Calu3 (cell line): ENCODE results near the gene PNMT. TPM values are rescaled to one million over a fixed set of nuclear protein-coding genes. Genes with fewer than 3 reads are reported as not detected.

ENCODE experiments used
- BruUV-seq: library from RNA; stranded (reverse); fragments of 400-500 nt; replicated peaks from 2 replicates; lab custom pipeline; 2021; lab: Mats Ljungman, UMichigan
- CTCF ChIA-PET: fragments of 300-600 bp; sonication (Branson Sonifier 250); formaldehyde crosslinking; loops from one replicate; lab custom pipeline; 2022; ENCODE audit warnings: antibody characterized with exemption; lab: Charles Lee
- DNase-seq: peaks from one replicate; pipeline ENCODE4 v3.0.0; 2022
- H3K27ac Mint-ChIP-seq: one replicate; pipeline ENCODE4 v1.8.0; 2022; ENCODE audit warnings: mixed read lengths; ENCODE audit not compliant: unreplicated experiment
- H3K27me3 Mint-ChIP-seq: one replicate; pipeline ENCODE4 v1.8.0; 2022; ENCODE audit warnings: mixed read lengths; ENCODE audit not compliant: unreplicated experiment
- H3K36me3 Mint-ChIP-seq: one replicate; pipeline ENCODE4 v1.8.0; 2022; ENCODE audit warnings: mild to moderate bottlenecking, moderate library complexity, mixed read lengths; ENCODE audit not compliant: insufficient read depth, unreplicated experiment
- H3K4me1 Mint-ChIP-seq: one replicate; pipeline ENCODE4 v1.8.0; 2022; ENCODE audit warnings: mild to moderate bottlenecking, low read depth, mixed read lengths; ENCODE audit not compliant: unreplicated experiment
- H3K4me3 Mint-ChIP-seq: one replicate; pipeline ENCODE4 v1.8.0; 2022; ENCODE audit warnings: mild to moderate bottlenecking, low read depth, moderate library complexity, mixed read lengths; ENCODE audit not compliant: unreplicated experiment
- H3K9me3 Mint-ChIP-seq: one replicate; pipeline ENCODE4 v1.8.0; 2022; ENCODE audit warnings: low read depth, mixed read lengths; ENCODE audit not compliant: unreplicated experiment
- intact Hi-C: fragments of 100-400 bp; cut with micrococcal nuclease; formaldehyde crosslinking; loops from one replicate; pipeline ENCODE4 v1.10.0; 2022; ENCODE audit not compliant: unreplicated experiment
- total RNA-seq: library from RNA; stranded (reverse); gene quantifications from 2 replicates; pipeline ENCODE4 v1.2.3, GENCODE V29; 2022
- TF ChIP-seq, protein P1 (sequence below): fragments of 200-600 bp; IDR thresholded peaks from one replicate; pipeline ENCODE4 v1.8.0; 2022; ENCODE audit warnings: antibody characterized with exemption; ENCODE audit not compliant: unreplicated experiment

Gene PNMT
- total RNA-seq, 1 experiment from 2014 or later, result 1.3 TPM

DNA sequence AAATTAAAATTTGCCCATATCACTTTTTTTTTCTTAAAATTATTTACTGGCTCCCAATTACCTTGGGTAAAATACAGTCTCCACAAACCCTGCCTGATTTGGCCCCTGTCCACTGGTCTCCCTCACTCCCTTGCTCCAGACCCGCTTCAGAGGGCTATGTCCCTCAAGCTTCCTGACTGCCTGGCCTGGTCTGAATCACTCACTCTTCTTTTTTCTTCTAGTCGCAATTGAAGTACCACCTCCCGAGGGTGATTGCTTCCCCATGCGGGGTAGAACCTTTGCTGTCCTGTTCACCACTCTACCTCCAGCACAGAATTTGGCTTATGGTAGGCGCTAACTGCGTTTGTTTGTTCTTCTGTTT is 20.2 kb downstream of the PNMT start:
- H3K9me3 Mint-ChIP-seq, result no peaks in the 10 kb centered on the region
- TF ChIP-seq, protein P1, sequence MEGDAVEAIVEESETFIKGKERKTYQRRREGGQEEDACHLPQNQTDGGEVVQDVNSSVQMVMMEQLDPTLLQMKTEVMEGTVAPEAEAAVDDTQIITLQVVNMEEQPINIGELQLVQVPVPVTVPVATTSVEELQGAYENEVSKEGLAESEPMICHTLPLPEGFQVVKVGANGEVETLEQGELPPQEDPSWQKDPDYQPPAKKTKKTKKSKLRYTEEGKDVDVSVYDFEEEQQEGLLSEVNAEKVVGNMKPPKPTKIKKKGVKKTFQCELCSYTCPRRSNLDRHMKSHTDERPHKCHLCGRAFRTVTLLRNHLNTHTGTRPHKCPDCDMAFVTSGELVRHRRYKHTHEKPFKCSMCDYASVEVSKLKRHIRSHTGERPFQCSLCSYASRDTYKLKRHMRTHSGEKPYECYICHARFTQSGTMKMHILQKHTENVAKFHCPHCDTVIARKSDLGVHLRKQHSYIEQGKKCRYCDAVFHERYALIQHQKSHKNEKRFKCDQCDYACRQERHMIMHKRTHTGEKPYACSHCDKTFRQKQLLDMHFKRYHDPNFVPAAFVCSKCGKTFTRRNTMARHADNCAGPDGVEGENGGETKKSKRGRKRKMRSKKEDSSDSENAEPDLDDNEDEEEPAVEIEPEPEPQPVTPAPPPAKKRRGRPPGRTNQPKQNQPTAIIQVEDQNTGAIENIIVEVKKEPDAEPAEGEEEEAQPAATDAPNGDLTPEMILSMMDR, result no peak
- H3K36me3 Mint-ChIP-seq, result peaks cover 38% of the 10 kb centered on the region
- peak; percentile 97 for DNase-seq
- BruUV-seq, result no TSS peak
- CTCF ChIA-PET, result interaction anchor here (0.5 to 161.2 kb wide), 52 partner anchors 26 to 959 kb away, joined by 3 to 42089 read pairs (median 6); partner anchors contain the start of genes ERBB2, GRB7, GSDMA and GSDMB
- peaks cover 27% of the 10 kb centered on the region for H3K4me1 Mint-ChIP-seq
- H3K27ac Mint-ChIP-seq, result peak overlapping the region; percentile 63
- H3K27me3 Mint-ChIP-seq, result no peaks in the 10 kb centered on the region
- intact Hi-C loops, result loop anchor here (1.0 to 10.0 kb wide), 10 partner anchors 18 to 594 kb away; partner anchors contain the start of genes CDK12, LRRC3C, MIEN1 and ORMDL3
- H3K4me3 Mint-ChIP-seq, result peak overlapping the region; percentile 64

DNA sequence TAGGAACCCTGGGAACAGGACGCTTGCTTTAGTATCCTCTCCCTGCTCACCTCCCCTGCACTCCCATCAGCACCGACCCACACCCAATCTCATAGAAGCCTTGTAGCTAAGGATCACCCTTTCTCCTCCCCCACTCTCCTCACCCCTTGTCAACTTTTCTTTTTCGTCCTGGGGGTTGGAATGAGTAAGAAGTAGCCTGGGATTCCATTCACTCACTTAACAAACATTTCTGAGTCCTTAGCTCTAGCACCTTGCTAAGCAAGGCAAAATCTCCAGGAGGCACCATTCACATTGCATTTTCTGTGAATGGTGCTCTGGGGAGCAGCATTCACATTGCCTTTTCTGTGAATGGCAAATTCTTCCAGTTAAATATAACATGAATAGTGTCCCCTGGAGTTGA is 20.7 kb downstream of the PNMT start:
- no peaks in the 10 kb centered on the region for H3K27me3 Mint-ChIP-seq
- H3K27ac Mint-ChIP-seq, result peak overlapping the region; percentile 63
- CTCF ChIA-PET, result interaction anchor here (0.5 to 161.2 kb wide), 28 partner anchors 26 to 798 kb away, joined by 3 to 42089 read pairs (median 12); partner anchors contain the start of genes ERBB2, GRB7, GSDMA and GSDMB
- intact Hi-C loops, result loop anchor here (1.0 to 10.0 kb wide), 10 partner anchors 18 to 593 kb away; partner anchors contain the start of genes CDK12, LRRC3C, MIEN1 and ORMDL3
- H3K4me3 Mint-ChIP-seq, result peak overlapping the region; percentile 64
- peaks cover 27% of the 10 kb centered on the region for H3K4me1 Mint-ChIP-seq
- TF ChIP-seq, protein P1, result no peak
- peaks cover 38% of the 10 kb centered on the region for H3K36me3 Mint-ChIP-seq
- no peaks in the 10 kb centered on the region for H3K9me3 Mint-ChIP-seq
- BruUV-seq, result no TSS peak
- peak; percentile 88 for DNase-seq

DNA sequence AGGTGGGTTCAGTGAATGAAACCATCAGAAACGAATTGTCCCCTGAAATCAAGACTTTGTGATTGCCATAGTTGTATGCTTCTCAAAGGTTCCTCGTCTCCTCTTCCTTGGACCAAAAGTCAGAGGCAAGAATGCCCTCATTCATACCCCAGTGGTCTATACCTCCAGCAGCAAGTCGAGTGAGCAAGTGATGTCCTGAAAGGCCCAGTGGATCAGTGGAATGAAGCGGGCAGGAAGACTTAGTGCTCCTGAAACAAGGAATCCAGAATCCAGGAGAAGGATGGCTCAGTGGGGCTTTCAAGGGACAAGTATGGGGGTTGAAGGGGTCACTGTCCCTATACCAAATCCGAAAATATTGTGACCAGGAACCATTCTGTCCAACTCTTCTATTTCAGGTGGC is 26.3 kb downstream of the PNMT start:
- H3K4me1 Mint-ChIP-seq, result peaks cover 33% of the 10 kb centered on the region
- TF ChIP-seq, protein P1, result no peak
- H3K9me3 Mint-ChIP-seq, result no peaks in the 10 kb centered on the region
- H3K27ac Mint-ChIP-seq, result no peak overlapping the region
- CTCF ChIA-PET, result interaction anchor here (0.7 to 161.2 kb wide), 23 partner anchors 20 to 520 kb away, joined by 3 to 42089 read pairs (median 7); partner anchors contain the start of genes ERBB2, GRB7, GSDMA and GSDMB
- intact Hi-C loops, result no loop called here
- no TSS peak for BruUV-seq
- H3K36me3 Mint-ChIP-seq, result peaks cover 10% of the 10 kb centered on the region
- DNase-seq, result peak; percentile 71
- no peak overlapping the region for H3K4me3 Mint-ChIP-seq
- no peaks in the 10 kb centered on the region for H3K27me3 Mint-ChIP-seq

DNA sequence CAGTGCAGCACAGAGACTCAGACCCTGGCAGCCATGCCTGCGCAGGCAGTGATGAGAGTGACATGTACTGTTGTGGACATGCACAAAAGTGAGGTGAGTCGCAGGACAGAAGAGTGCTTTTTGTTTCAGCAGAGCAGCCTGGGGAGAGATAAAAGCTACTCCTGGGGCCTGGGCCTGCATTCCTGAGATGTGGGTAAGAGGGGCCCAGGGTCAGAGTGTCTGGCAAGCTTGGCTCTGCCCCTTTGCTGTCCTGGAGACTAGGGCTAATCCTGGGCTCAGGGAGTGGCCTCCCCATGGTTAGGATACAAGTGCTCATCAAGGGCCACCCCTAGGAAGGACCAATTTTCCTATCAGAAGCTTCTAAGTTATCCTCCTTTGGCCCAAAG is 26.8 kb downstream of the PNMT start:
- DNase-seq, result peak; percentile 85
- CTCF ChIA-PET, result interaction anchor here (0.6 to 161.2 kb wide), 28 partner anchors 20 to 520 kb away, joined by 3 to 42089 read pairs (median 6); partner anchors contain the start of genes ERBB2, GRB7, GSDMA and GSDMB
- no TSS peak for BruUV-seq
- Mint-ChIP-seq H3K27ac (no peak overlapping the region), H3K4me1 (peaks cover 35% of the 10 kb centered on the region), H3K27me3 (no peaks in the 10 kb centered on the region), H3K9me3 (no peaks in the 10 kb centered on the region), H3K4me3 (no peak overlapping the region), H3K36me3 (peaks cover 15% of the 10 kb centered on the region)
- TF ChIP-seq, protein P1, result no peak
- intact Hi-C loops, result no loop called here
